ENCODE data around the gene LRRC4C.
"Not testable (repeated sequence)": the region's sequence is repeated elsewhere in the genome, so short reads cannot be mapped to it uniquely, and the experiment has no call there.

LRRC4C gene

GRCh38 chr11:40569947-40570531, 889.4 kb downstream of the LRRC4C start:
- in situ Hi-C loops (cut with HindIII; ENCODE audit: low sequenced_read_pairs), result no loop called here

- in situ Hi-C loops (cut with HindIII; ENCODE audit: low sequenced_read_pairs), result no loop called here
These were observed 892.1 kb downstream of the LRRC4C start for GRCh38 chr11:40567392-40567791.

- in situ Hi-C loops (cut with HindIII; ENCODE audit: low sequenced_read_pairs), result no loop called here
These were observed 915.3 kb downstream of the LRRC4C start for GRCh38 chr11:40544162-40544561.

DNA sequence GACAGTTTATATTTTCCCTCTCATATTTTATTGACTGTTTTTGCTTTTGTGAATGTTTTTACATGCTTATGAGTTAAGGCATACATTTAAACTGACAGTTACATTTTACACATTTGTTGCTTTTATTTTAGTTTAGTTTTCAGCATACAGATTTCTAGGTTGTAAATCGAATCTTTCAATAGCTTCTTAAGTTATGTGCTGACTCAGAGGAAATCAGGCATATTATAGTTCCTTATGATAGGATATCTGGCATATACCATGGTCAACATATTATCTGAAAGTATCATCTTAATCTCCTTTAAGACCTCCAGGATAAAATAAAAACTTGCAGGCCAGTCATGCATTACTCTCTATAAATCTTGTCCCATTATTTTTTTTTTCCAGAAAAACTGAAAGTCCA, 916.6 kb downstream of the LRRC4C start:
- in situ Hi-C loops (cut with HindIII; ENCODE audit: low sequenced_read_pairs), result no loop called here

DNA sequence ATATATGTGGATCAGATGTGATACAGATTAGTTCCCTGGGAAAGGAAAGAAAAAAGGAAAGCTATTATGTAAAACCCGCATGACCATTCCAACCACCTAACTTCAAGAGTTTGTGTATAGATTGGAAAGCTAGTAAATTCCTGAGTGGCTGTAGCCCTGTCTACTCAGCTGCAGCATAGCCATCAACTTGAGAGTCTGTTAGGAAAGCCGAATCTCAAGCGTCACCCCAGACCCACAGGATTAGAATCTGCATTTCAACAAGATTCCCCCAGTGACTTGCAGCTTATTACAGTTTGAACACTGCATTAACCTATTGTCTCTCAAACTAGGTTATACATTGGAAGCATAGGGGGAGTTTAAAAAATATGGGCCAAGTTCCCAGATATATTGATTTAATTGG, 921.7 kb downstream of the LRRC4C start:
- in situ Hi-C loops (cut with HindIII; ENCODE audit: low sequenced_read_pairs), result no loop called here

DNA sequence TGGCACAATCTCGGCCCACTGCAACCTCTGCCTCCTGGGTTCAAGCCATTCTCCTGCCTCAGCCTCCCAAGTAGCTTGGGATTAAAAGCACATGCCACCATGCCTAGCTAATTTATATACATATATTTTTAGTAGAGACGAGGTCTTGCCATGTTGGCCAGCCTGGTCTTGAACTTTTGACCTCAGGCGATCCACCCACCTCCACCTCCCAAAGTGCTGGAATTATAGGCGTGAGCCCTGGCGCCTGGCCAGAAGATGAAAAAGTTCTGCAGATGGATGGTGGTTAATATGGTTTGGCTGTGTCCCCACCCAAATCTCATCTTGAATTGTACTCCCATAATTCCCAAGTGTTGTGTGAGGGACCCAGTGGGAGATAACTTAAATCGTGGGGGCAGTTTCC, 937.4 kb downstream of the LRRC4C start:
- in situ Hi-C loops (cut with HindIII; ENCODE audit: low sequenced_read_pairs), result not testable (repeated sequence)

DNA sequence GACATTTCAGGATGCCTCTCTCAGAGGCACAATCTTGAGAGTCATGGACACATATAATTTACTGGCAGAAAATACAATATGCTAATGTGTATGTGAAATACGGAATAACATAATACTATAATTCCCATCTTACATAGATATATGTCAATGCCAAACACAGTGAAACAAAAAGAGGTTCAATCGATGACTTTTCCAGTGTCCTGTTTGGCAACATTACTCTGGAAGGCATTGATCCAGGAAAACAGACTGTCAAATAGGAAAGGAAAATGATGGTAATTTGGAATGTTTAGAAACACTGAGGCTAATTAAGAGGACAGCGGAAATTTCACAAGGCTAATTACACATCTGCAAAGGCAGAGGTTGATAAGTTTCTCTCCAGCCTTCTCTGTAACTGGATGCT, 942.3 kb downstream of the LRRC4C start:
- in situ Hi-C loops (cut with HindIII; ENCODE audit: low sequenced_read_pairs), result no loop called here

- in situ Hi-C loops (cut with HindIII; ENCODE audit: low sequenced_read_pairs), result no loop called here
These were observed 945.3 kb downstream of the LRRC4C start for GRCh38 chr11:40514124-40514523.

- in situ Hi-C loops (cut with HindIII; ENCODE audit: low sequenced_read_pairs), result no loop called here
These were observed 946.2 kb downstream of the LRRC4C start for GRCh38 chr11:40513281-40513680.

- in situ Hi-C loops (cut with HindIII; ENCODE audit: low sequenced_read_pairs), result no loop called here
These were observed 951.1 kb downstream of the LRRC4C start for GRCh38 chr11:40508303-40508702.

DNA sequence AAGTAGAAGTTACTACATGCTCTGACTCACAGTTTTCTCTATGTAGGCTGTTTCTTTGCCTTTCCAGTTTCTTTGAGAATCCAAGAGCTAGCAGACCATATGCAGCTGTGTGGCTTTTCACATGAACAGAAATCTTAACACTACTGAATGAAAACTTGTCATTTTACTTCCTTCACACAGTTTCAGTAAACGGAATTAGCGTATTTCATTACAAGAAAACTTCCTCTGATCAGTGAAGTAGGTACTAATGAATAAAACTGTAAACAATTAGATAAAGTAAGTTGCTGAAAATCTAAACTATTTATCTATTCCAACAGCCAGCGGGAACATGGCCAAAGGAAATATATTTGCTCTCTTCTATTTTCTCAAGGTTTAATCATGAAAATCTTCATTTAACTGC, 953.2 kb downstream of the LRRC4C start:
- in situ Hi-C loops (cut with HindIII; ENCODE audit: low sequenced_read_pairs), result no loop called here

DNA sequence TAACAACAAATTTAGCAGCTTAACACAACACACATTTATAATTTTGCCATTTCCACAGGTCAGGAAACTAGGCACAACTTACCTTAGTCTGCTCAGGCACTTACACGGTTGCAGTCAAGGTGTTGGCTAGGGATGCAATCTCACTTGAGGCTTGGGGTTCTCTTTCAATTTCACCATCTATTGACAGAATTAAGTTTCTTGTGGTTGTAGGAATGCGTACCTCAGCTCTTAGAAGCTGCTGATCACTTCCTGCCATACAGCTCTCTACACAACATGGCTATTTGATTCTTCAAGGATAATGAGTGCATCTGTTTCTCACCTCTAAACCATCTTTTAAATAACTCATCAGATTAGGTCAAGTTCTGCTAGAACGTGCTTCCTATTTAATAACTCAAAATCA, 968.1 kb downstream of the LRRC4C start:
- in situ Hi-C loops (cut with HindIII; ENCODE audit: low sequenced_read_pairs), result no loop called here

GRCh38 chr11:40467771-40468170, 991.7 kb downstream of the LRRC4C start:
- in situ Hi-C loops (cut with HindIII; ENCODE audit: low sequenced_read_pairs), result no loop called here

- in situ Hi-C loops (cut with HindIII; ENCODE audit: low sequenced_read_pairs), result no loop called here
These were observed 1014.1 kb downstream of the LRRC4C start for GRCh38 chr11:40445391-40445790.

DNA sequence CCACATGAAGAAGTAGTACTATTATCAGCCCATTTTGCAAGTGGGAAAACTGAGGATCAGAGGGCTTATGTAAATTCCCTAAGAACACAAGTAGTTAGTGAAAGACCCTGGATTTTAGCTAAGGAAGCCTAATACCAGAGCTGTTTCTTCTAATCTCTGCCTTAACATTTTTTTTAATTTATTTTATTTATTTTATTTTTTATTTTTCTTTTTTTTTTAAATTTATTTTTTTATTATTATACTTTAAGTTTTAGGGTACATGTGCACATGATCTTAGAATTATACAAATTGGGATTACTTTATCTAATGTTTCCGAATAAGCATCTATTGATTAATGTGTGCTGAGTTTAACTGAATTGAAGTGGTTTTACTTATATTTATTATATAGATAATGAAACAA, 1015.3 kb downstream of the LRRC4C start:
- in situ Hi-C loops (cut with HindIII; ENCODE audit: low sequenced_read_pairs), result no loop called here

- in situ Hi-C loops (cut with HindIII; ENCODE audit: low sequenced_read_pairs), result no loop called here
These were observed 1024.1 kb downstream of the LRRC4C start for GRCh38 chr11:40435344-40435743.

GRCh38 chr11:40434926-40435325, 1024.5 kb downstream of the LRRC4C start:
- in situ Hi-C loops (cut with HindIII; ENCODE audit: low sequenced_read_pairs), result no loop called here

DNA sequence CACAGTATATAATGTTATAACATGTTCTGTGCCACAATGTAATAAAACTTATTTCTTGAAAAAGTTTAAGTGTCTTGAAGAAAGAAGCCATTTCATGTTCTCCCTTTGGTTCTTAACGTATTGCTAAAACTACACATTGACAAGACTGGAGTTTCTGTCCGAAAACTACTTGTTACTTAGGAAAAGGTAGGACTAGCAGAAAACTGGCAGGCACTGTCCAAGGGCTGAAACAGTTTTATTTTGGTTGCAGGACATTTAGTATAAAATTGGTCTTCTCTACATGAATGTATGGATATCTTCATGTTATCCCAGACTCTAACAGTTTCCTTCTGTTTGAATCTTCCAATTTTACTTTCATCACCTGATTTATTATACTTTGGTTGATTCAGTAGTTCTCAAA, 1027.1 kb downstream of the LRRC4C start:
- in situ Hi-C loops (cut with HindIII; ENCODE audit: low sequenced_read_pairs), result no loop called here

DNA sequence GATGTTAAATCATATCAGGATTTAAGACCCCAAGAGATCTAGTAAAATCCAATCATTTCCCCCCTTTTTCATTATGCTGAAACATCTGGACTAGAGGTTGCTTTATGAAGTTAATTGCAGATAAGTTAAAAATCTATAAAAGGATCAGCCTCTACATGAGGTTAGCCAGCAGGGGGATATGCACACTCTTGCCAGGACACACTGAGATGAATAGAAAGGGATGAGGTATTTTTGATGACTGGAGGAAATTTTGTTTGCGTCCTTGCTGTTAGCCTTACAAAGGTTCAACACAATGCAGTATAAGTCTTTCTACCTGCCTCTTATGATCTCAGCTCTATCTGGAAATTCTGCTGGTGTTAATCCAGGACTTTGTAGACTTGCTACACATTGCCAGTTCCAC, 1034.3 kb downstream of the LRRC4C start:
- in situ Hi-C loops (cut with HindIII; ENCODE audit: low sequenced_read_pairs), result no loop called here

GRCh38 chr11:40421208-40421981, 1038.1 kb downstream of the LRRC4C start:
- in situ Hi-C loops (cut with HindIII; ENCODE audit: low sequenced_read_pairs), result no loop called here

- in situ Hi-C loops (cut with HindIII; ENCODE audit: low sequenced_read_pairs), result no loop called here
These were observed 1041.8 kb downstream of the LRRC4C start for GRCh38 chr11:40417627-40418026.

- in situ Hi-C loops (cut with HindIII; ENCODE audit: low sequenced_read_pairs), result no loop called here
These were observed 1052.1 kb downstream of the LRRC4C start for GRCh38 chr11:40407355-40407754.

DNA sequence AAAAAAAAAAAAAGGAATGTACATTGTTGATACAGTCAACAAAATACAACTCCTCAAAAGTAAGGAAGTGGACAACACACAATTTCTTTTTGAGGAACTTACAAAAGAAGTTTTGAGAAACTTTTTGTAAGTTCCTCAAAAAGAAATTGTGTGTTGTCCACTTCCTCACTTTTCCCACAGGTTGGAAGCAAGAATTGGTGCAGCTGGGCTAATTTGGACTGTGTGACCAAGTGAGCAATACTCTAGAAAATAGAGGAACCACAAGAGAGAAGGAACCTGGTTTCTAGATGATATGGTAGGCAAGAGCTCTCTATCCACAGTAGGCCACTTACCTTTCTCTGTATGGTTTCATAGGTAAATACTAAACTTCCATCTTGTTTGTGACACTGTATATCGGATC, 1053.8 kb downstream of the LRRC4C start:
- in situ Hi-C loops (cut with HindIII; ENCODE audit: low sequenced_read_pairs), result no loop called here
